HFF-Myc (cell line): ENCODE data around the gene TCEA3.

Experiments
- DNase-seq: peaks from one replicate; pipeline ENCODE4 v3.0.0-alpha.2; 2011; ENCODE audit warnings: low read depth; ENCODE audit errors: extremely low read depth
- H3K4me3 ChIP-seq: replicated peaks from 2 replicates; pipeline ENCODE4 v1.5.1; 2011; ENCODE audit warnings: low read depth, mild to moderate bottlenecking, control low read depth, low read length
- CTCF ChIP-seq: IDR thresholded peaks from 2 replicates; pipeline ENCODE4 v1.5.1; 2012; ENCODE audit warnings: mild to moderate bottlenecking, low read depth, low read length, control low read depth; ENCODE audit errors: missing control alignments

Gene TCEA3

DNA sequence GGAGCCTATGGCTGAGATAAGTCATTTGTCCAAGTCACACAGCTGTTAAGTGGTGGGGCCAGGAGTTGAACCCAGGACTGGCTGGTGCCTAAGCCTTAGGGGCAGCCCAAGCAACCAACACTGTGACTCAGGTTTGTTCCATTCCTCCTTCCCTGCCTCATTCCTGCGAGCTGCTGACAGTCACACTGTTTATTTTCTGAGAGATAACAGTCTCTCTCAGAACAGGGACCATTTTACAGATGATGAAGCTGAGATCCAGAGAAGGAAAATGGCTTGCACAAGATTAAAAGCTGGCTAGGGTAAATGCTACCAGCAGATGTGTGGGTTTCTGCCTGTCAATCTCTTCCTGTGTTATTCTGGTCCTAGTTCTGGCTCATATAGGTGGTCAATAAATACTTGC is 24.3 kb upstream of the TCEA3 start:
- no peak overlapping the region for H3K4me3 ChIP-seq
- no peak for TF ChIP-seq CTCF
- DNase-seq = no peak

DNA sequence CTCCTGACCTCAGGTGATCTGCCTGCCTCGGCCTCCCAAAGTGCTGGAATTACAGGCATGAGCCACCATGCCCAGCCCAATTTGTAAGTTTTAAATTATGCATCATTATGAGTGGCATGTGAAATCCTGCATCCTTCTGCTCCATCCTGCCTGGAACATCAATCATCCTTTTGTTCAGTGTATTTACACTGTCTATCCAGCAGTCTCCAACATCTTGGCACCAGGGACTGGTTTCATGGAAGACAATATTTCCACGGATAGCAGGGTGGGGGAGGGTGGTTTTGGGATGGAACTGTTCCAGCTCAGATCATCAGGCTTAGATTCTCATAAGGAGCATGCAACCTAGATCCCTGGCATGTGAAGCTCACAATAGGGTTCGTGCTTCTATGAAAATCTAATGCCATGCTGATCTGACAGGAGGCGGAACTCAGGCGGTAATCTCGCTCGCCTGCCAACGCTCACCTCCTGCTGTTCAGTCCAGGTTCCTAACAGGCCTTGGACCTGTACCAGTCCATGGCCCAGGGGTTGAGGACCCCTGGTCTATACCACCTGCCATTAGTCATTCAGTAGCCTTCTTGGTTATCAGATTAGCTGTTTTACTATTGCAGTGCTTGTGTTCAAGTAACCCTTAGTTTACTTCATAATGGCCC is 22.2 kb upstream of the TCEA3 start:
- TF ChIP-seq CTCF = no peak

GRCh38 chr1:23444596-23445390 is 20.2 kb upstream of the TCEA3 start:
- TF ChIP-seq CTCF = no peak
- H3K4me3 ChIP-seq = no peak overlapping the region
- no peak for DNase-seq

More for the DNA sequence above, 22.2 kb upstream of the TCEA3 start:
- no peak for DNase-seq
- no peak overlapping the region for H3K4me3 ChIP-seq

DNA sequence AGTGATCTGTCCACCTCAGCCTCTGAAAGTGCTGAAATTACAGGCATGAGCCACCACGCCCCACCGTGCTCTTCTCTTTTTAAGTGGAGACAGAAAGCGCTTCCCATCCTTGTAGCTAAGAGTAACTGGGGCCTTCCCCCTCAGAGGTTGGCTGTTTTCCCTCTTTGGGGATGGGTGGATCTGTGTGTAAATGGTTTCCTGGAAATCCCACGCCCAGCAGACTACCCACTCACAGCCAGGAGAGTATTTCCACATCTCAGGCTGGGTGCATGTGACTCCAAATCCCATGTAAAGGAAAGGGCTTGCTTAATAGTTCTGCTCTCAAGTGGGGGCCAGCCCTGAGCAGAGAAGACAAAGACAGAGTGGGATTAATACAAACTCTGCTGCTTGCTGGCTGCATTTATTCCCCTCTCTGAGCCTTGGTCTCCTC is 19.6 kb upstream of the TCEA3 start:
- no peak for TF ChIP-seq CTCF
- no peak for DNase-seq
- no peak overlapping the region for H3K4me3 ChIP-seq

- DNase-seq = no peak
- H3K4me3 ChIP-seq = no peak overlapping the region
- no peak for TF ChIP-seq CTCF
These were observed 18.2 kb upstream of the TCEA3 start for GRCh38 chr1:23442751-23443150.

GRCh38 chr1:23441446-23442148 is 17.0 kb upstream of the TCEA3 start:
- H3K4me3 ChIP-seq = no peak overlapping the region
- DNase-seq = no peak
- no peak for TF ChIP-seq CTCF
